Stimulated activated naive CD8-positive, alpha-beta T cell treated with anti-CD3 and anti-CD28 coated beads, Interleukin-15, Interleukin-2, amounts not matched to agents 100 U/mL and 50 U/mL, for 24 hours (primary cell): Measurements from ENCODE around the gene TAF1B.

Source experiments
- ATAC-seq: fragments of 150-1000 bp; cut with Tn5 transposase; one replicate; pipeline ENCODE4 v1.10.0; 2021
- DNase-seq: peaks from one replicate; pipeline ENCODE4 v3.0.0; 2021

TAF1B gene

DNA sequence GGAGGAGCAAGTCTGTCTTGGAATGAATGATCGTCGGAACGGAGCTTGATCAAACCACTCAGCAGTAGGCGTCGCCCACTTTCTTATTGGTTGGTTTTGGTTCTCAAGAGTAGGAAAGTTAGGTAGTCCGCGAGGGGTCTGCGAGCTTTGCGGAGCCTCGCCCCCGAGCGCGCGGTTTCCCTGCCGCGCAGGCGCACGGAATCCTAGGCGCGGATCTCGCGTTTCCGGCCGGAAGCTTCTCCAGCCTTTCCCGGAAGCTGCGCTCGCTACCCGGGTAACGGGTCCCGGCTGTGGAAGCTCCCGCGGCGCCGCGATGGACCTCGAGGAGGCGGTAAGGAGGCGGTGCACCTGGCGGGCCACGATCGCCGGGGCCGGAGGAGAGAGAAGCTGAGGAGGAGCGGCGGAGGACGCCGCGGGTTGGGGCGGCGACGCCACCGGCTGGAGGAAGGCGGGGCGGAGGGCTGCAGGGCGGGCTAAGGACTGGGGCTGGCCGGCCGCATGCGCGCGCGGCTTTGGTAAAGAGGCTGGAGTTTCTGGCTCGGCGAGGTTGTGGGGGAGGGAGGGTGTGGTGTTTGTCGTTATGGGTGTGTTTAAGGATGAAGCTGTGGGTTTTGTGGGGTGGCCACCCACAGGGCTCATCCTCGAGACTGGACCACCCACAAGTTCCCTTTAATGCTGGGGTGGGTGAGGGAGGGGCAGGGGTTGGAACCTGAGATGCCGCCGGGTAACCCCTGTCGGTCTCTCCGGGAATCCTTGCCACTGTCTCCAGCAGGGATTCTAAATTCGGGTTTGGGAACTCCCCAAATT, at the start of gene TAF1B:
Gene TAF1B (plus strand): TSS at position 246 of the 807 bp plus-strand sequence. CDS start 68 bp downstream, at position 314.
- DNase-seq: peak; percentile 90

DNA sequence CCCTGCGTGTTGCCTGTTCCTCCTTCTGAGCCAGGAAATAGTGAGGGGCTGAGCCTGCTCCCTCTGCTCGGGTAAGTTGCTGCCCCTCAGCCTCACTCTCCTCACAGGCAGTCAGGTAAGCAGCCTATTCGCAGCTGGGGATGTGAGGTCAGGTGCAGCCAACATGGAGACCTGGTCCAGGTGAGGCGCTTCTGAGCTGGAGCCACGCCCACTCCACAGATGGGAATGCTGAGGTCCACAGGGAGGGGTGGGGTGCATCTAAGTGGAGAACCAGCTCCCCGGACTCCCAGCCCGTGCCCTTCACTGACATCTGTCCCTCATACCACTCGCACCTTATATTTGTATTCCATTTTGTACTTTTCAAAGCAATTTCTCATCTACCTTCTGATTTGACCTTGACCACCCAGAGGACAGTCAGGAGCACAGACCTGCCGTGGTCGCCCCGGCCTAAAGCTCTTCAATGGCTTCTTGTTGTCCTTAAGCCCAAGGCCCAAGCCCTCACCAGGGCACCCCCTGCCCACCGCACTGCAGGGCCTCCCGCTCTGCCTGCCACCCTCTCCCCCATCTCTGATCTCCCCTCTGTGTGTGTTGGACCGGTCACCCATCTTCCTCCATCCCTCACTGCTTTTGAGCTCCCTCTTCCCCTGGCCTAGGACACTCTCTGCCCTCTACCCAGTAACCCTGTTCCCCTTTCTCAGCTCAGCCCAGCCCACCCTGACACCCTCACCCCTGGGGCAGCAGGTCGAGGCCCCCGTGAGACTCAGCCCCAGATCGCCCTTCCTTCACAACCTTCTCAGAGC, 49.2 kb upstream of the TAF1B start:
- ATAC-seq: no peak
- DNase-seq: no peak

More for the DNA sequence above, at the start of gene TAF1B:
- ATAC-seq: peak; percentile 90

DNA sequence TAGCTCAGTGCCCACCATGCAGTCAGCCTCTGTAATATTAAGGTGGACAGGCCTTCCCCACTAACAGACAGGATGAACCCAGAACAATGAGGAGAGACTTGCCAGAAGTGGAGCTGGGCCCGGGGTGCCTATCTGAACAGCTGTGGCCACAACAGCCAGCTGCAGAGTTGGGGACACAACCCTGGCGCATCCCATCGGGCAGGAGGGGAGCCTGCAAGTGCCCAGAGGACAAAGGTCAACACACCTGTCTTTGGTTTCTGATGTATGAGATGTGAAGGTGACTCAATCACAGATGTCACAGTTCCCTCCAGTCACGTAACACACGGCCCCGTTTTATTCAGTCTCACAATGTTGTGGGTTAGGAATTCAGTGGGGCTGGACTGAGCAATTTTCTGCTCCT, 48.2 kb upstream of the TAF1B start:
- no peak for DNase-seq
- no peak for ATAC-seq

DNA sequence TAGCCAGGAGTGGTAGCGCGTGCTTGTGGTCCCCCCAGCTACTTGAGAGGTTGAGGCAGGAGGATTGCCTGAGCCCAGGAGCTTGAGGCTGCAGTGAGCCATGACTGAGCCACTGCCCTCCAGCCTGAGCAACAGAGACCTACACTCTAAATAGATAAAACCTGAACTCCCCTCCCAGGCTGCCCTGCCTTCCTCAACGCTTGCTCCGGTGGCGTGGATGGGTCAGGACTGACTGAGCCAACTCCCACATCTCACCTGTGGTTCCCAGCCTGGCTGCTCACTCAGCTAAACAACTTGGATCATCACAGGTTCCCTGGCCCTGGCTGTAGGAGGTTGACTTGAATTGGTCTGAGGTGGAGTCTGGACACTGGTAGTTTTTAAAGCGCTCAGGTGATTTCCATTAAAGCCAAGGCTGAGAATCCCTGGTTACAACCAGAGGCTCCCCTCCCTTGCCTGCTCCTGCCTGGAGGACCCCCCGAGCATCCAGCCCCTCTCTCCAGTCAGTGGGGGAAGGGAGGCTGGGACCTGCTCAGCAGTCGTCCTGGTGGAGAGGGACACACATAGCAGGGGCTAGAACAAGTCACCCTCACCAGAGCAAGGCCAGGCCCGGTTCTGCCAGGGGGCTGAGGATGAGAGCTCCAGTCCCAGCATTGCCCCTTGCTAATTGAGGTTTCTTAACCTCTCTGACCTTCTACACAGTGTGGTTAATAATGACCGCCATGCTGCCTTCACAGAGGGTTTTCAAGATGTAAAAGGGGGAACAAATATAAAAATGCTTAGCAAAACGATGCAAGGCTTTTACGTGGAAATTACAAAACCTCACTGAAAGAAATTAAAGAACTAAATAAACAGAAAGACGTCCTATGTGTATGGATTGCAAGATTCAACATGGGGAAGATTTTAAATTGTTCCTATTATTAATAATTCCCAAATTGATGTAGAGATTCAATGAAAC, 46.9 kb upstream of the TAF1B start:
- DNase-seq (no peak), ATAC-seq (no peak)

DNA sequence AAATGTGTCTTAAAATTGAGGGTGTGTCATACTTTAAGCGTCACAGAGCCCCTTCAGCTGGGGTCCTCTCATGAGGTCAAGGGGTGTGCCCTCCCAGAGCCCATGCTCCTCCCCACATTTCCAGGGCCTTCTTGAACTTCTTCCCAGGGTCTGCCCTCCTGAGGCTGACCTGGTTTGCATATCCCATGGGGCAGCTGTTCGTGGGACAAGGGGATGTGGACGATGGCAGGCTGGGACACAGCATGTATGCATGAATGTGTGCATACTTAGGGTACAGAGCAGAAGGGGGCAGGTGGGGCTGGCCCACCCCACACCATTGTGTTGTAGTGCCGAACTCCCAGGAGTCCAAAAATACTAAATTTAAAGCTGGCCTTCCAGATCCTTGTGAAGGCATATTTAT, 46.2 kb upstream of the TAF1B start:
- DNase-seq (no peak), ATAC-seq (no peak)

DNA sequence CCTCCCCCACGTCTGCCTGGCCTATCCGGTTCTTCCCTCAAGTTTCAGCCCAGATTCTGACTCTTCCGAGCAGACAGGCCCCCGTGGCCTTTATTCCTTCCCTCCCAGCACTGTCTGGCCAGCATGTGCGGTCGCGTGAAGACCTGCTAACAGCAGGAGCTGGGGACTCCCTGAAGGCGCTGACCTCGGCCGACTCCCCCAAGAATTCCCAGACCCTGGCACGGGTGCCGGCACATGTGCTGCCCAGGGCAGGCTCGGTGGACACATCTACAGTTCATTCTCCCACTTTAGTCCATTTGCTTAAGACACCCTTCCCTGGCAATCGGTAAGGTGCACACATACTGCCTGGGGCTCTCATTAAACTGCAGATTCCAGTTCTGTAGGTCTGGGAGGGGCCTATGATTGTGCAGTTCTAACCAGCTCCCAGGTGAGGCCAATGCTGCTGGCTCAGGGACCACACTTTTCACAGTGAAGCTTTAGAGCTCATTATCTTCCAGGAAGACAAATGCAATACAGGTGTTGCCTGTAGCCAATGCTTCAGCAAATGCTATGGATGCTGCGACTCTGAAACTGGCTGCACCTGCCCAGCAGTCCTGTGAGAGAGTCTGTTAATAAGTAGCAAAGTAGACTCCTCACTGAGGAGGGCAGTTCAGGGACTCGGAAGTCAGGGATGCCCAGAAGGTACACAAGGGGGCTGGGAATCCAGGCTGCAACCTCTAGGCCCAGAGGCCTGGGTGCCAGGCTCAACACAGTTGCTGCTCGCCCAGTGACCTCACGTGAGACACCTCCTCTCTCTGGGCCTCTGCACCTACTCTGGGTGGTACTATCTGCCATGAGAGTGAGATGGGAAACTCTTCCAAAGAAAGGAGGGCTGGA, 45.4 kb upstream of the TAF1B start:
- no peak for ATAC-seq
- no peak for DNase-seq

DNA sequence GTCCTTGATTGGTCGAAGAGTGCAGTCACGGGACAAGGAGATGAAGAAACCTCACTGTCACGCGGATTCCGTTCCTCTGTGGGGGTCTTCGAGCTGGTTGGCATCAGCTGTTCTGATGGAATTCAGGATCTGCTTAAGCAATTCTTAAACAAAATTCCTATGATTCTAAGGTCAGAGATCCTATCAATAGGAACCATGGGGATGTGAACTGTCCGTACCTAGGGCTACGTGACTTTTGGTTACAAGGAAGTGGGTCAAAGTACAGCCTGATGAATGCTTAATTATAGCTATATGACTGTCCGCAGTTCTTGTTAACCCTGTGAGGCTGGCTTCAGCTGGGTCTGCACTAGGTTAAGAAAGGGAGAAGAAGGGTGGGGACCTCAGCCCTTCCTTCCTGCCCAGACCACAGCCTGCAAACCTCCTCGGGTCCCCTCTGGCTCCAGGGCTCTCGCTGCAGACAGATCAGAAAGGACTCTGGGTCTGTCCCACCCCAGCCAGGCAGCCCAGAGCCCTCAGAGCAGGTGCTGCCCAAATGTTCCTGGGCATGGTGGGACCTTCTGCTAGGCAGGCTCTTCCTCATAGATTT, 44.2 kb upstream of the TAF1B start:
- ATAC-seq: no peak
- no peak for DNase-seq

DNA sequence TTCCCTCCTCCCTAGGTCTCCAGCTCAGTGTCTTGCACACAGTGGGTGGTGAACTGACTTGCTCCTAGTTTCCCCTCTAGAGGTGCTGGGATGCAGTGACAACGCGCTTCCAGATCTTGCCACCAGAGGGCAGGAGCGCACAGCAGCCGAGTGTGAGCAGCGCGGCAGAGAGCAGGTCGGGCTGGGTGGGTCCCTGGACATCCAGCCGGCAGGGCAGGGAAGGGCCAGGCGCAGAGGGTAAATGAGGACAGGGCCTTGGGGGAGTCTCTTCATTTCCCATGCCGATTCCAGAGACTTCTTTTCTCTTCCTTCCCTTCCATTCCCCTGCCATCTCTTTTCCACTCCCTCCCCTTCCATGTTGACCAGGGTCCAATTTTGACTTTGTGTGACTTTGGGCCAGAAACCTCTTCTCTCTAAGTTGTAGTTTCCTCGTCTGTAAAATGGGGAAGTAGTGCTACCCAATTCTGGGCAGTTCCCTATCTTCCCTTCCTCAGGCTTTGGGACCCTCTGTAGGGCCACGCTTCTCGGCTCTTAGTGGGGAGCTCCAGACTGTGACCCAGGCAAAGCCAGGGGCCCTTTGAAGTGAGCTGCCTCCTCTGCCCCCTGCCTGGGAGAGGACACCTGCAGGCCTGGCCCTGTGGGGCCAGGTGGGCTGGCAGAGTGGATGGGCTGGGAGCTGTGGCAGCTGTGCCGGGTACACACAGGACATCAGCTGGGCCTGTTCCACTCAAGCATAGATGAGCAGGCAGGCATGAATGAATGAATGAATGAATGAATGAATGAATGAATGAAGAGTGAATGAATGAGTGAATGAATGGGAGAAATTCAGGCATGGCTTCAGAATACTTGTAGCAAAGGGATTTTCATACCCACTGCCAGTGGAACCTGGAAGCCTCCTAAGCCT, 43.3 kb upstream of the TAF1B start:
- peak; percentile 91 for DNase-seq
- ATAC-seq: peak; percentile 90

DNA sequence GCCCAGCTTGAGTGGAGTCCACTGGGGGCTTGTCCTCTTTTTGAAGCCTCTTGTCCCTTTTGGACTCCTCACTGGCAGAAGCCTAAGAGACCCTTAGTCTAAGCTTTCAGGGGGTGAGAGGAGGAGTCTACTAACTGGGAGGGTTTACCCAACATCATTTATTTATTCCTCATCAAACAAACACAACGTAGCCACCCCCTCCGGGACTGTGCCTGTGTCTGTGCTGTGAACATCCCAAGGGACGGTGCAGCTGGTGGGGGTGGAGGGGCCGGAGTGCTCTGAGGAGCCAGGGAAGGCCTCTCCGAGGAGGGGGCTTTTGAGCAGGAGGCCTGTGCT, 42.7 kb upstream of the TAF1B start:
- ATAC-seq (no peak), DNase-seq (no peak)

DNA sequence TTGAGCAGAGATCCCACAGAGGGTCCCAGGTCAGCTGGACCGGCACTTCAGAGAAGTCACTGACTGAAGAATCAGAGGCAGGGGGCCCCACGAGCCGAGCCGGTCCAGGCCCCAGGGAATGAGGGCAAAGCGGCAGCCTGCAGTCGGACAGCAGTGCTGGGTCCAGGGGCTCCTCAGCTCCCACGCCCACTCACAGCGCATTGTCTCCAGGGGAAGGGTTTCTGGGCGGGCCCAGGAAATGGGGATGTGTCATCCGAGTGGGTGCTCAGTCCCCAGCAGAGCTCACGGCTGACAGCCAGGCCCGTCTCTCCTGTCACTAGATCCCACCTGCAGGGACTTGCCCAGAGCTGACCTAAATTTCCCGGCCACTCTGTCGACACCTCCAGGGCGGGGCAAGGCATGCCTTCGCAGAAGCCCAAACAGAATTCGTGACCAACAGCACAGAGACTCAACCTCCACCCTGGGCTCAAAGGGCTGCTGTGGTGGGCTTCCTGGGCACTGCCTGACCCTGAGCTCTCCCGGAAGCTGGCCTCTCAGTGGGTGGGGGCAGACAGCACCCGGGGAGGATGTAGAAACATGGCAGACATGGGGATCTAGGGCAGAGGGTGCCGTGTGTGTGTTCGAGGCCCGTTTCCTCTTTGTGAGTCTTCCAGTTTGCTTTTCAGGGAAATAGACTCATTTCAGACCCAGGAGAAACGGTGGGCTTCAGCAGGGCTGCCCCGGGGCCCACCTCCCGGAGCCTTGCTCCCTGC, 42.1 kb upstream of the TAF1B start:
- ATAC-seq: peak; percentile 67
- DNase-seq: peak; percentile 58

DNA sequence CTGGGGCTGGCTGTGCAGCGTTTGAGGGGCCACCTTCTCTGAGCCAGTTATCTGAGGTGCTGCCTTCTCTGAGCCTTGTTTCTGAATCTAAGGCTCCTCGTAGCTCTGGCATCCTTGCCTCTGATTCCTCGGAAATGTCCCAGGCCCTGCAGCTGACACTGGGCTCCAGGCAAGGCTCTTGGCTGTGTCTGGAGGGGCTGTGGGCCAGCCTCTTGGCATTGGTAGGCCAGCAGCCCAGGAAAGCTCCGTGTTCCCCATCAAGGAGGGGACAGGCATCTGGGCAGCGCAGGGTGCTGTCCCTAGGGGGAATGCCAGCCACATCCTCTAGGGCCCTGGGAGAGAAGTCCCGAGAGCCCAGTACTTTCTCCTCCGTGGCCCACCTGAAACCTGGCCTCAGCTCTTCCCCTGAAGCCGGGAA, 40.7 kb upstream of the TAF1B start:
- ATAC-seq (no peak), DNase-seq (no peak)

DNA sequence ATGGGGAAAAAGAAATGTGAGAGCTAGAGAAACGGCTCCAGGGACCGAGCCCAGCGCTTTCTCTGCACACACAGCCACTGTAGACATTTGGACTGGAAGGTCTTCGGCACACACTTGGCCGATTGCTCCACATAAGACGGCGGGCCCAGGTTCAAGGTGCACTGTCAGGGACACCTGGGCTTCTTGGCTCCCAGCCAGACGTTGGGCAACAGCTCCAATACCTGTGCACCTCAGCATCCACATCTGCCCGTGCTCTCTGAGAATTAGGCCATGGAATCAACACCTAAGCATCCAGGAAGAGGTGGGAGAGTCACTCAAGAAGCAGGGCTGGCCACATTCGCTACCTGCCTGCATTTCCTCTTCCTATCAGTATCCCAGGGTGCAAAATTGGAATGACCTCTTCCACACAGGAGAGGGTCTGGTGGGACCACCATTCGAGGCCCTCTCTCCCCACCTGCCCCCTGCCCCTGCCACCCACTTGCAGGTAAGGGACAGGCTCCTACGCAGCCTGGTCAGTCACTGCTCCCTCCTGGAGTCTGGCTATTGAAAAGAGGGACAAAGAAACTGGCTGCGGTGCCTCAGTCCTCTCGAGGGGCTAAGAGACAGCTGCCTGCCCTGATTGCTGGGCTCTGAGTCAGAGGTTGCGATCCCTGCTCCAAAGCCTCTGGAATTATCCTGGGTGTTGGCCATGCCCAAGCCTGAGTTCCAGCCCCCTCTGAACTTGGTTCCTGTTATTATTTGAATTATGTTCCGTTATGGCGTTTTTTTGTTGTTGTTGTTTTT, 40.1 kb upstream of the TAF1B start:
- no peak for DNase-seq
- no peak for ATAC-seq

DNA sequence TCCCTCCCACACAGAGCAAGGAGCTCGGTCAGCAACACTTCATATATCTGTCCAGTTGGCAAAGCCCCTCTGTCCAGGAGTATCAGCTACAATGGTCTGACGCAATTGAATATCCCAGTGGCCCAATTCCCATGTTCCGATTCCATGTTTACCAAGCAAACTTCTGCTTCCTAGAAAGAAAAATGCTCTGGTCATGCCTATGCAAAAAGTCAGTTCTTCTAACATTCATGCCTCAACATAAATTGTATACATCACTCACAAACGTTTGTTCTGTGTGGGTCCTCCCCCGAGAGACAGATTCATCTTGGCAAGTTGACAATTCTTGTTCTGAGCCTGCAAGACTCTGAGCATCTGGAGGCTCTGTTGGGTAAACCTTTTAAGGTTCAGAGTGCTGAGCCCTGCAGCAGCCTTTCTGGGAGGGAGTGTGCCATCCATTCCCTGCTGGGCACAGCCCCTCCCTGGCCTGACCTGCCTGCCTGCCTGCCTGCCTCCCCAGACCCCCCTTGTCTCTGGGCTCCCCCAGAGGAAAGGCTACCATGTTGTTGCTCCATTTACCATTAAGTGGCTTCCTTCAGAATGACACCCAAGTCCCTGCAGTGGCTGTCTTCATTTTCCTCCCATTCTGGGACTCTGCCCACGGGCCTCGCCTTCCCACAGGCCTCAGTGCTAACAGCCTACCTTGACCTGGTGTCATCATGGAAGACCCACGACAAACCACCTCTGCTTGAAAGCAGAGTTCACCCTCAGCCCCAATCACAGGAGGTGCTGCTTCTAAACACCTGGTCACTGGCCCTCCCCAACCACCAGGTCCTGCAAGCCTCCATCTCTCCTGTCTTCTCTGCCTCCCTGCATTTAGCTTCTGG, 37.6 kb upstream of the TAF1B start:
- DNase-seq (no peak), ATAC-seq (no peak)

DNA sequence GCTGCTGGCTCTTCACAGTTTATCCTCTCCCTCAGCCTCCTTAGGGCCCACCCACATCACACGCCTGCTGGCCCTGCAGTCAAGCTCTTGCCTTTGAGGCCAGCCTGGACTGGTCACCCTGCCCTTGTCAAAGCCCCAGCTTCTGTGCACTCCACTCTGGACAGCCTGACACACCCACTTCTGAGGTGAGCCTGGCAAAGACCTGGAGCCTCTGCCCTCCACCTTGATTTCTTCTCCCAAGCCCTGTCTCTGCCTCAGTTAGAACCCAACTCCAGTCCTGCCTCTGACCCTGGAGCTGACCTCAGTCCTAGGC, 37.0 kb upstream of the TAF1B start:
- no peak for ATAC-seq
- no peak for DNase-seq

DNA sequence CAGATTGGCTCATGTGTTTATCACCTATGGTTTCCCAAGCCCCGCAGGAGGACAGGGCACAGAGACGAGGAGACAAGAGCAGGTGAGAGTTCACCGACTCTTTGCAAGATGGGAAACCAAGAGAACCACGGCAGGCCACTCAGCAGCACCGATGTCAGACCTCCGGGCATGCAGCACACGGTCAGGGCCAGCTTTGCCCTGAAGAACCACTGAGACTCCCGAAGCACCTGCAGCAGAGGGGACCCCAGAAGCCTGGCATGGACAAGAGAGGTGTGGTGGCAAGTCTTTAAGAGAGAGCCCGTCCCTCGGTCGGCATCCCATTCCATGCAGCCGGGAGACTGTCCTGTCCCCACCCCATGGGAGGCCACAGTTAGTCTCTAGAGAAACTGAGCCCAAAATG, 36.6 kb upstream of the TAF1B start:
- ATAC-seq: no peak
- DNase-seq: no peak

DNA sequence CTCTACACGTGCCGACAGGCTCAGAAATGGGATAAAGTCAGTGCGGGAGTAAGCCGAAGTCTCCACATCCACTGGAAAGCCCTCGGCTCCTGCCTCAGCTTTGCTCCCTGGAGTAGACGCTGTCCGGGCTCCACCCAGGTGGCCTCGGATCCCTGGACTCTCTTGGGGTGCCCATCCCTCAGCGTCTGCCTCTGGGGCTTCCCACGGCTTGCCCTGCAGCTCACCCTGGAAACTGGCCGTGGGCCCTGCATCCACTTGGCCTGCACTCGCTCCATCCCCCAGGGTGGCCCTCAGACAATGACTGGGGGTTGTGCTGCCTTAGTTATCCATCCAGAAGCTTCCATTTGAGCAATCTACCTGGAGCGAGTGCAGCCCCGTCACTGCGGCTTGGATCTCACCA, 36.2 kb upstream of the TAF1B start:
- DNase-seq (no peak), ATAC-seq (no peak)

DNA sequence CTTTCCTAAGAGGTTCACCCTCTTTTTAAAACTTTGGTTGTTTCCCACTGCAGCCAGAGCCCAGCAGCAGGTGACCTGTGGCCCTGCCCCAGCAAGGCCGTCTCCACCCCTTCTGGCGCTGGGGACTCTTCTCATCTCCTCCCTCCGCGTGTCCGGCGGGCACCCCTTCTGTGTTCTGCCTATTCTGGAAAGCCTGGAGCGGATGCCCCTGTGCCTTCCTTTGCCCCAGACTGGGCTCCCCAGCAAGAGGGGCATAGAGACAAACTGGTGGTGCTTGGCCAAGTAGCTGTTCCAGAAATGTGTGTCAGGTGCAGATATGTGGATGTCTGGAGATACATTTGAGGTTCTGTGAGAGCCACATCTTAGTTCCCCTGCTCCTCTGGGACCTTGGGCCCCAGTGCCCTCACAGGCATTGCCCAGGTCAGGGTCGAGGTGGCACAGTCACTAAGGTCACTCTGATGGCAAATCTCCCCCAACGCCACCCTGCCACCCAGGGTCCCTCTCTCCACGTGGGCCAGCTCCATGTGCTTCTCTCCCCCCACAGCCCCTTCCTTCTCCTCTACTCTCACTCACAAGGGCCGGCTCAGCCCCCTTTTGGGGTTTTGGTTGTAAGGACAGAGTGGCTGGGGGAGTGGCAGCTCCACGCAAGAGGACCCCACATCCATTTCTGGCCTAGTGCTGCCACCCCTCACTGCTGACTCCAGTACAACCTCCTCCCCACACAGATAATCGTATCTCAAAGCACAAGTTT, 35.5 kb upstream of the TAF1B start:
- DNase-seq (no peak), ATAC-seq (no peak)
